HepG2 (cell line): Measurements from ENCODE around the gene LSM14B. TPM values are rescaled to one million over a fixed set of nuclear protein-coding genes. Genes with fewer than 3 reads are reported as not detected.

ENCODE experiments used
- ATAC-seq: fragments of 200-7000 bp; cut with Tn5 transposase; 3 replicates; pipeline ENCODE4 v1.9.1; 2020; ENCODE audit warnings: mild to moderate bottlenecking, moderate library complexity
- BruUV-seq: library from RNA; stranded (reverse); fragments of 400-500 nt; replicated peaks from 2 replicates; lab custom pipeline; 2021; lab: Mats Ljungman, UMichigan
- CTCF ChIA-PET: fragments of 300-600 bp; formaldehyde crosslinking; extraction: SDS; loops from one replicate; lab custom pipeline; 2021; ENCODE audit warnings: low total read pairs, inconsistent platforms, low intra/inter-chr PET ratio; lab: Yijun Ruan, JAX
- POLR2A ChIA-PET: fragments of 350-600 bp; sonication (Branson Sonifier 250); formaldehyde crosslinking; loops from one replicate; lab custom pipeline; 2020; ENCODE audit warnings: antibody characterized with exemption, inconsistent platforms; lab: Yijun Ruan, JAX
- DNase-seq: peaks from one replicate; pipeline ENCODE4 v3.0.0-alpha.2; 2015; ENCODE audit warnings: low spot score
- FAIRE-seq: peaks from 3 replicates; lab custom pipeline; 2011; peaks lifted over from hg19 to GRCh38; lab: Jason Lieb, UNC
- H2AFZ ChIP-seq: one replicate; pipeline ENCODE4 v1.6.1; 2011; ENCODE audit warnings: low read length, inconsistent platforms
- H3K27ac ChIP-seq: fragments of 300-600 bp; 3 replicates; pipeline ENCODE4 v1.8.0; 2011; ENCODE audit warnings: mixed run types, mild to moderate bottlenecking, mixed read lengths, low read length, inconsistent platforms; ENCODE audit not compliant: insufficient read depth; ENCODE audit errors: extremely low read length
- H3K27me3 ChIP-seq, 2 experiments: fragments of 200-600 bp in 1 of 2; 2 replicates in 1 of 2; 3 replicates in 1 of 2; pipeline versions ENCODE4 v1.6.0 to v1.8.0; 2011; ENCODE audit warnings: low read length in 2 of 2, mild to moderate bottlenecking in 2 of 2, moderate library complexity in 2 of 2, inconsistent platforms in 1 of 2; ENCODE audit not compliant: insufficient read depth in 2 of 2, control insufficient read depth in 1 of 2
- H3K36me3 ChIP-seq, 2 experiments: fragments of 200-600 bp in 1 of 2; replicated peaks in 1 of 2; 2 replicates in 1 of 2; 3 replicates in 1 of 2; pipeline versions ENCODE4 v1.5.1 to v1.8.0; 2011; ENCODE audit warnings: low read length in 2 of 2, inconsistent platforms in 1 of 2; ENCODE audit not compliant: insufficient read depth in 2 of 2, control insufficient read depth in 1 of 2
- H3K4me1 ChIP-seq: 2 replicates; pipeline ENCODE4 v1.5.1; 2012; ENCODE audit warnings: low read length, inconsistent platforms; ENCODE audit not compliant: insufficient read depth
- H3K4me2 ChIP-seq: 2 replicates; pipeline ENCODE4 v1.6.0; 2011; ENCODE audit warnings: low read depth, low read length, inconsistent platforms
- H3K4me3 ChIP-seq, 3 experiments: fragments of 200-600 bp in 1 of 3; sonication (generic), shearing (Covaris generic) in 1 of 3; replicated peaks in 1 of 3; 2 replicates each; pipeline ENCODE4 v1.5.1; 2011 to 2016; ENCODE audit warnings: low read length in 3 of 3, inconsistent platforms in 2 of 3, low read depth in 2 of 3, mild to moderate bottlenecking in 2 of 3, control low read depth in 1 of 3, mixed read lengths in 1 of 3; ENCODE audit not compliant: insufficient read depth in 1 of 3
- H3K79me2 ChIP-seq: one replicate; pipeline ENCODE4 v1.6.1; 2011; ENCODE audit warnings: low read length, inconsistent platforms; ENCODE audit not compliant: insufficient read depth
- H3K9ac ChIP-seq: 2 replicates; pipeline ENCODE4 v1.6.0; 2011; ENCODE audit warnings: mild to moderate bottlenecking, low read depth, low read length, inconsistent platforms; ENCODE audit not compliant: insufficient read depth
- H3K9me3 ChIP-seq: 2 replicates; pipeline ENCODE4 v1.5.1; 2012; ENCODE audit warnings: mild to moderate bottlenecking, low read length
- H4K20me1 ChIP-seq: 2 replicates; pipeline ENCODE4 v1.6.0; 2011; ENCODE audit warnings: inconsistent platforms, mild to moderate bottlenecking, low read length, moderate library complexity; ENCODE audit not compliant: insufficient read depth
- EED ChIP-seq: sonication (generic); formaldehyde crosslinking; IDR thresholded peaks from 2 replicates; pipeline ENCODE4 v1.5.0; 2020; ENCODE audit warnings: mild to moderate bottlenecking, missing genetic modification reagents
- HNRNPL ChIP-seq: fragments of 200-400 bp; formaldehyde crosslinking; IDR thresholded peaks from 2 replicates; pipeline ENCODE4 v1.6.1; 2017; ENCODE audit warnings: mild to moderate bottlenecking, low read depth, low read length
- MAZ ChIP-seq, 2 experiments: sonication (generic) in 1 of 2; formaldehyde crosslinking in 1 of 2; IDR thresholded peaks; 2 replicates each; pipeline versions ENCODE4 v1.5.0 to v1.6.1; 2012 to 2020; ENCODE audit warnings: low read depth in 2 of 2, mild to moderate bottlenecking in 2 of 2, borderline replicate concordance in 1 of 2, improper control_type of control experiment in 1 of 2, low read length in 1 of 2, missing genetic modification reagents in 1 of 2, moderate library complexity in 1 of 2
- MEF2D ChIP-seq: sonication (generic); formaldehyde crosslinking; IDR thresholded peaks from 2 replicates; pipeline ENCODE4 v1.5.1; 2020; ENCODE audit warnings: mild to moderate bottlenecking, missing genetic modification reagents
- PPARG ChIP-seq: conservative IDR thresholded peaks from 2 replicates; pipeline ENCODE4 v1.6.1; 2016; ENCODE audit warnings: missing biosample characterization, missing genetic modification reagents
- SSRP1 ChIP-seq: IDR thresholded peaks from 2 replicates; pipeline ENCODE4 v1.6.1; 2016; ENCODE audit warnings: control low read depth
- ZNF10 ChIP-seq: sonication (generic); formaldehyde crosslinking; IDR thresholded peaks from 2 replicates; pipeline ENCODE4 v1.4.0; 2020; ENCODE audit warnings: mild to moderate bottlenecking, low read depth, missing genetic modification reagents, borderline replicate concordance
- ZNF264 ChIP-seq: sonication (generic); formaldehyde crosslinking; IDR thresholded peaks from 2 replicates; pipeline ENCODE4 v1.4.0; 2020; ENCODE audit warnings: missing genetic modification reagents
- ZNF484 ChIP-seq: sonication (generic); formaldehyde crosslinking; IDR thresholded peaks from 2 replicates; pipeline ENCODE4 v1.5.1; 2020; ENCODE audit warnings: mild to moderate bottlenecking, low read depth, missing genetic modification reagents, borderline replicate concordance
- ZNF577 ChIP-seq: sonication (generic); formaldehyde crosslinking; IDR thresholded peaks from 2 replicates; pipeline ENCODE4 v1.4.0; 2020; ENCODE audit warnings: mild to moderate bottlenecking, low read depth, missing genetic modification reagents, borderline replicate concordance
- WGBS: methylation state at CpG from one replicate; pipeline ENCODE4 v1.1.6; 2017; ENCODE audit warnings: low lambda C conversion rate; 5-methylcytosine and 5-hydroxymethylcytosine counted together
- in situ Hi-C: cut with HindIII; loops from 2 replicates; pipeline ENCODE4 v1.10.0; 2017; ENCODE audit warnings: low pct_unique_long_range_greater_than_20kb; ENCODE audit not compliant: extremely low pct_ligation_motif_present
- intact Hi-C: fragments of 100-400 bp; cut with micrococcal nuclease; formaldehyde crosslinking; loops from one replicate; pipeline ENCODE4 v1.10.0; 2022; ENCODE audit not compliant: unreplicated experiment
- polyA plus RNA-seq, 8 experiments: library from polyadenylated mRNA; depleted of rRNA in 3 of 8; stranded (reverse) in 7 of 8; unstranded in 1 of 8; fragments of >200 nt; fragmentation: Illumina TruSeq in 4 of 8; extraction: Trizol in 4 of 8; gene quantifications; 2 replicates each; pipeline versions ENCODE4 v1.2.1 to v1.2.3, GENCODE V29; 2011 to 2016; ENCODE audit warnings: low read depth in 4 of 8, missing spikeins in 1 of 8, mixed read lengths in 1 of 8; ENCODE audit not compliant: insufficient read depth in 1 of 8
- total RNA-seq, 5 experiments: library from RNA; depleted of rRNA; stranded (reverse); fragments of >200 nt; fragmentation: Illumina TruSeq; extraction: Trizol; gene quantifications; 2 replicates each; pipeline ENCODE4 v1.2.3, GENCODE V29; 2016; ENCODE audit warnings: low read depth in 1 of 5
- TF ChIP-seq, protein P1 (sequence below): sonication (generic); formaldehyde crosslinking; IDR thresholded peaks from 2 replicates; pipeline ENCODE4 v1.5.1; 2020; ENCODE audit warnings: mild to moderate bottlenecking, missing genetic modification reagents, moderate library complexity
- TF ChIP-seq, protein P2 (sequence below): IDR thresholded peaks from 2 replicates; pipeline ENCODE4 v1.6.1; 2012; ENCODE audit warnings: low read depth, low read length, improper control_type of control experiment

Gene LSM14B
- total and polyA plus RNA-seq, 2 of the 13 experiments (the other 11 are each of a cell fraction or from before 2014, with no cell fraction given): 43.3 to 79.2 TPM

DNA sequence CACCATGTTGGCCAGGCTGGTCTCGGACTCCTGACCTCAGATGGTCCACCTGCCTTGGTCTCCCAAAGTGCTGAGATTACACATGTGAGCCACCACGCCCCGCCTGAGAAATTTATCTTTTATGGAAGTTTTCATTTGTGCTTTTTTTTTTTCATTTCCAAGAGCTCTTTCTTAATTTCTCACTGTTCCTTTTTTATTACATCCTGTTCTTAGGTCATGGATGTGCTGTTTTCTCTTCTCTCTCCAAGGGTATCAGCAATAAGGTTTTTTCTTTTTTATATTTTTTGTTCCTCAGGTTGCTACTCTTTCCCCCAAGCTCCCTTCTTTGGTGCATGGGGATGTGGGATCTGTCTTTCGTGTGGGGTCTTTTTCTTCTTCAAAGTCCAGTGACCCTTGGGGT is 21.2 kb upstream of the LSM14B start:
- Histone ChIP-seq H3K79me2 (no peaks in the 10 kb centered on the region), H3K4me3 (no peak overlapping the region), H3K9ac (no peak overlapping the region), H4K20me1 (no peaks in the 10 kb centered on the region; the same call in 1 of the 2 replicates), H2AFZ (no peak overlapping the region), H3K27me3 (peaks cover 29 to 73% of the 10 kb centered on the region in 2 experiments), H3K4me2 (no peak overlapping the region), H3K4me1 (peaks cover 13% of the 10 kb centered on the region), H3K36me3 (no peaks in the 10 kb centered on the region), H3K9me3 (no peaks in the 10 kb centered on the region; the same call in 1 of the 2 replicates), H3K27ac (no peak overlapping the region)
- CTCF ChIA-PET: no interaction called here
- in situ Hi-C loops: no loop called here
- no peak for ATAC-seq
- TF ChIP-seq ZNF577 (CRISPR knock-in tag) (no peak), ZNF10 (no peak), ZNF264 (CRISPR knock-in tag) (no peak), ZNF484 (CRISPR knock-in tag) (no peak), MAZ (IDR thresholded peaks at IDR 0.05; ENCODE audit: borderline replicate concordance, low read depth, low read length) (no peak), MAZ (CRISPR knock-in tag; IDR thresholded peaks at IDR 0.05; ENCODE audit: low read depth) (no peak)
- whole genome bisulfite sequencing: 35% methylated on average over 4 of the region's 4 CpGs
- BruUV-seq: no TSS peak
- POLR2A ChIA-PET: interaction anchor here (1.4 kb wide), 1 partner anchor 34 kb away, joined by 3 read pairs; no protein-coding TSS in a partner anchor
- intact Hi-C loops: no loop called here
- DNase-seq: no peak
- no peak for FAIRE-seq

DNA sequence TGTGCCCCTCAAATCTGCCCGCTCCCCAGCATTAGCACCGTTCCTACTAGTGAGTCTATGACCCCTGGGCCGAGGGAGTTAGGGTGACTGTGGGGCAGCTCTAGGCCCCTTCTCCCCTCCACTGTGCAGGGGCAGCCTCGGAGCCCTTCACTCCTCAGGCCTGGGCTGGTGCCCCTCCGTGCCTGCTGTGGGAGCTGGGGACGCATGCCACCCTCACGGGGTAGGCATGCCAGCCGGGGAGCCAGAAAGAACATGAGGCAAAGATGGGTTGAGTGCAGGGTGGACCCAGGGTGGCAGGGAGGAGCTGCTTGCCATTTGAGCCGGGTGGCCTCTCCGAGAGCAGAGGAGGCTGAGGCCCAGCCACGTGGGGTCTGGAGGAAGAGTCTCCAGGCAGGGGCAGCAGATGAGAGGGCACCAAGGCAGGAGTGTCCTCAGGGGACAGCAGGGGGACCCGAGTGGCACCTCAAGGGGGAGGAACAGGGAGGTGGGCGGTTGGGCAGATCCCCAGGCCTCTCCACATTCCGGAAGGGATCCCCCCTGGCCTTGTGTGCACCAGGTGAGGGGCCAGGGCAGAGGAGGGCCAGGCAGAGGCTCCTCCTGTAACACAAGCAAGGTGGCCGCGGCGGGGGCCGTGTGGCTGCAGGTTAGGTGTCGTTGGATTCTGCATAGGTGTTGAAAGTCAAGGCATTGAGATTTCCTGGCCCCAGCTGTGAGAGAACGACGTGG is 18.6 kb upstream of the LSM14B start:
- FAIRE-seq (no peak), DNase-seq (no peak), ATAC-seq (peak; percentile 9; the same call in 2 of the 3 replicates)
- intact Hi-C loops: no loop called here
- BruUV-seq: no TSS peak
- no peak overlapping the region for H3K9ac ChIP-seq
- H3K9me3 ChIP-seq: peaks cover 18% of the 10 kb centered on the region
- WGBS: 39% methylated on average over 21 of the region's 21 CpGs
- H3K79me2 ChIP-seq: no peaks in the 10 kb centered on the region
- POLR2A ChIA-PET: interaction anchor here (1.9 to 3.2 kb wide), 3 partner anchors 17 to 37 kb away, joined by 9 to 21 read pairs (median 12); partner anchors contain the start of gene LSM14B
- no peak overlapping the region for H3K4me3 ChIP-seq
- H3K36me3 ChIP-seq: no peaks in the 10 kb centered on the region
- no peak overlapping the region for H2AFZ ChIP-seq
- H3K4me1 ChIP-seq: peaks cover 13% of the 10 kb centered on the region
- in situ Hi-C loops: no loop called here
- no peaks in the 10 kb centered on the region; the same call in 1 of the 2 replicates for H4K20me1 ChIP-seq
- H3K4me2 ChIP-seq: no peak overlapping the region
- CTCF ChIA-PET: no interaction called here
- H3K27ac ChIP-seq: no peak overlapping the region
- peaks cover 24 to 52% of the 10 kb centered on the region in 2 experiments for H3K27me3 ChIP-seq
- TF ChIP-seq MEF2D (CRISPR knock-in tag): no peak; the same call in 1 of the 2 replicates
- TF ChIP-seq, protein P1, sequence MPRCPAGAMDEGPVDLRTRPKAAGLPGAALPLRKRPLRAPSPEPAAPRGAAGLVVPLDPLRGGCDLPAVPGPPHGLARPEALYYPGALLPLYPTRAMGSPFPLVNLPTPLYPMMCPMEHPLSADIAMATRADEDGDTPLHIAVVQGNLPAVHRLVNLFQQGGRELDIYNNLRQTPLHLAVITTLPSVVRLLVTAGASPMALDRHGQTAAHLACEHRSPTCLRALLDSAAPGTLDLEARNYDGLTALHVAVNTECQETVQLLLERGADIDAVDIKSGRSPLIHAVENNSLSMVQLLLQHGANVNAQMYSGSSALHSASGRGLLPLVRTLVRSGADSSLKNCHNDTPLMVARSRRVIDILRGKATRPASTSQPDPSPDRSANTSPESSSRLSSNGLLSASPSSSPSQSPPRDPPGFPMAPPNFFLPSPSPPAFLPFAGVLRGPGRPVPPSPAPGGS (CRISPR knock-in tag): 0 out of 2 replicates have a peak, but pooled peaks have one; percentile 28
- TF ChIP-seq, protein P2, sequence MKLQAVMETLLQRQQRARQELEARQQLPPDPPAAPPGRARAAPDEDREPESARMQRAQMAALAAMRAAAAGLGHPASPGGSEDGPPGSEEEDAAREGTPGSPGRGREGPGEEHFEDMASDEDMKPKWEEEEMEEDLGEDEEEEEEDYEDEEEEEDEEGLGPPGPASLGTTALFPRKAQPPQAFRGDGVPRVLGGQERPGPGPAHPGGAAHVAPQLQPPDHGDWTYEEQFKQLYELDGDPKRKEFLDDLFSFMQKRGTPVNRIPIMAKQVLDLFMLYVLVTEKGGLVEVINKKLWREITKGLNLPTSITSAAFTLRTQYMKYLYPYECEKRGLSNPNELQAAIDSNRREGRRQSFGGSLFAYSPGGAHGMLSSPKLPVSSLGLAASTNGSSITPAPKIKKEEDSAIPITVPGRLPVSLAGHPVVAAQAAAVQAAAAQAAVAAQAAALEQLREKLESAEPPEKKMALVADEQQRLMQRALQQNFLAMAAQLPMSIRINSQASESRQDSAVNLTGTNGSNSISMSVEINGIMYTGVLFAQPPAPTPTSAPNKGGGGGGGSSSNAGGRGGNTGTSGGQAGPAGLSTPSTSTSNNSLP: no peak
- TF ChIP-seq PPARG (CRISPR knock-in tag): no peak
- peak; percentile 72; the same call in 1 of the 2 replicates for TF ChIP-seq HNRNPL
- peak; percentile 44; the same call in 1 of the 2 replicates for TF ChIP-seq EED
- no peak for TF ChIP-seq SSRP1
